Head of caudate nucleus (tissue), 42 donors: ENCODE measurements around the gene CCDC85A.

Source experiments
- DNase-seq, 42 donors: peaks; one replicate each; pipeline versions ENCODE4 v3.0.0 to v3.0.0-alpha.2; 2020 to 2021; ENCODE audit warnings: mixed read lengths in 7 of 42
- intact Hi-C: fragments of 100-400 bp; cut with DNase I; formaldehyde crosslinking; loops from one replicate; pipeline ENCODE4 v1.15.0; 2022

Gene CCDC85A

DNA sequence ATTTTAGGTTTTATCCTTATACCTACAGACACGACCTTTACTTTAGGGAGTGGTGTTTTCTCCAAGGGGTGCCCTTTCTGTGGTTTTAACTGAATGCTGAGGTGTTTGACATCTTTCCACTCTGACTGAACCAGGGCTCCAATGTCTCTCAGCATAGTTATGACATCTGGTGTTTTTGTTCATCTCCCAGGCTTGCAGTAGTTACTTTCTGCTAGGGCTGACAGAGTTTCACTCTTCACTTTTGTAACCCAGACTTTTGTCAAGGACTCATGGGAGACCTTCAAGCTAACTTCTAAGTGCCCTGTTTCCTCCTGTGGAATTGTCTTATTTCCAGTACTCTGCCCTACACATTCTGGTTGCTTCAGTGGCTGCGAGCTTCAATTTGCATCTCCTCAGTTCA, 103.1 kb downstream of the CCDC85A start:
- no peak for DNase-seq
- intact Hi-C loops = no loop called here

DNA sequence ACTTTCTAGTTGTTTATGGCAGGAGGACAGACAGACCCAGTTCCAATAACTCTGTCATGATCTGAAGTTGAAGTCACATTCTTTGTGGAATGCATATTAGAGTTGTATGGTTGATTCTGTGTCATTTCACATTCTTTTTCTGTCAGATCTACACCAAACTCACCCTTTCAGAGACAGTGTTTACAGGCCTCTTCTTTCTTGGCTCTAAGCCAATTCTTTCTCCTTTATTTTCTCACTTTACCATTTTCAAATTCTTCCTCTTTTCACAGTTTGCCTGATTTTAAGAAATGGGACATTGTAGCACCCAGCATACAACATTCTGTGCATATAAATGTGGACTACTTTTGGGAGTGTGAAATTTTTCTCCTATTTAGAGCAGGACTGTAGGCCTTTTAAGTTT, 103.7 kb downstream of the CCDC85A start:
- DNase-seq = no peak
- intact Hi-C loops = no loop called here

DNA sequence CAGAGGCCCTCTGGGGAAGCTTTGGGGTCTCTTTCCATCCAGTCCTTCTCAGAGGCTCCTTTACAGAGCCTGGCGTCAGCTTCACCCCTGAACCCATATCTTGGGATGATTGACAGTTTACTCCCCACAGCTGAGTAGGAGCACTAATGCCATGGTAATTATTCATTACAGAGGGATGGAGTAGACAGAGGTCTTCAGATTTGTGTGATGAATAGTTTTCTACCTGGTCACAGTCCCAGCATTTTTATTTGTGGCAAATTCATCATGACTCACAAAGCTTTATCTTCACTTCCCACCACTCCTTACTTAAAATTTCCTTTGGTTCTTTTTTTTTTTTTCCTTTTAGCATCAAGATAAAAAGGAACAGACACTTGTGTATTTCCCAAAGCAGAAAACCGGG, 104.2 kb downstream of the CCDC85A start:
- intact Hi-C loops = no loop called here

DNA sequence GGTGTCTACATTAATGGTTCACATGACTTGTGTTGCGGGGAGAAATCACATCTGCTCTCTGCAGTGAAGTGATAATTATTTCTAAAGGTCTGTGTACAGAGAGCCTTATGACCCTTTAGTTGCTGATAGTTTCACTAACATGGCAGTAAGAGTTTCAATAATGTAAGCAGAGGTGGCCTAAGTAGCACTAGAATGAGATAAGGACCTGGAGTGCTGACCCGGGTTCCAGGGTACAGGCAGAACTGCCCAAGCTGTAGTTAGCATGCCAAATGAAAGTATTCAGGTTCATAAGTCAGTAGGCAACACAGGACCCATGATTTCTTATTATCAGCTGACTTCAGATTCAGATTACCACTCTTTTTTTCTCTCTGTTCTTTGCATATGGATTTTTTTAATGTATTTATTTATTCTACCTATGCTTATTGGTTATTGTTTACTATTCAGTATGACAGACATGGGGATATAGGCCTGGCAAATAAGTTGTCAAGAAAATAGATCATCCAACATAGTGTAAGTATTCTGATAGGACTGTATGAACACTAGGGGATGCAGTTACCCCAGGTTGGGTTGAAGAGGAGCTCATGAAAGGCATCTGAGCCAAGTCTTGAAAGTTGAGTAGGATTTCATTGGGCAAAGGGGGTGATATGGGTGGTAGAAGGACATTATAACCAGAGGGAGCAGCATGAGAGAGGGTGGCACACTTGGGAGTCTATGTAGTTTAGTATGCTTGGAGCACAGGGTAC, 105.2 kb downstream of the CCDC85A start:
- intact Hi-C loops = no loop called here
- DNase-seq = no peak

More for the DNA sequence above, 104.2 kb downstream of the CCDC85A start:
- no peak for DNase-seq

DNA sequence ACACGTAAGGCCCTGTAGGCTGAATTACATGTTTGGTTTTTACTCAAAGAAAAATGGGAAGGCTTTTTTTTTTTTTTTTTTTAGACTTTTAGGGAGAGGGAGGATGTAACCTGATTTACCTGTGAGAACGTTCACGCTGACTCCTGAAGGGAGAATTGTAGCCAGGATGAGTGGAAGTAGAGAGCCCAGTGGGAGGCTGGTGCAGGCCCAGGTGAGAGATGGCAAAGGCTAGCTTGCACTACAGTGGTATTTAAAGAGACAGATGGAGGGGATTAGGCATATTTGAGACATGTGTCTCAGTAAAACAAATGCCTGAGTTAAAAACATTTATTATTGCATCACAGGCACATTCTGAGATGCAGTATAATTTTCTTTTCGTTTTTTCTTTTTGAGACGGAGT, 107.9 kb downstream of the CCDC85A start:
- no peak for DNase-seq

DNA sequence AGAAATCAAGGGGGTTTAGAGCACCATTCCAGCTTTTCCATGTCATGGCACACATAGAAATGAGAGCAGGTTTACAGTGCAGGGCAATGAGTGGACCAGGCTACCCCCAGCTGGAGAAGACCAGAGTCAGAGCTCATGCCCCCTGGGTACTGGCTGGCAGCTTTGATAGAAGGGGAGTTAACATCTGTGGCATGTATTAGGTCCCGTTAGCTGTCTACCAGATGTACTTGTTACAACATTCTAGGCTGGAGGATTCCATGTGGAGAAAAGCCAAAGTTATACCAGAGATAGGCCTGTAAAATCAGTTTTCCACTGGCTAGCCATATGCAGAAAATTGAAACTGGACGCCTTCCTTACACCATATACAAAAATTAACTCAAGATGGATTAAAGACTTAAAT, 109.2 kb downstream of the CCDC85A start:
- no peak for DNase-seq
- intact Hi-C loops = no loop called here

More for the DNA sequence above, 107.9 kb downstream of the CCDC85A start:
- intact Hi-C loops = no loop called here

DNA sequence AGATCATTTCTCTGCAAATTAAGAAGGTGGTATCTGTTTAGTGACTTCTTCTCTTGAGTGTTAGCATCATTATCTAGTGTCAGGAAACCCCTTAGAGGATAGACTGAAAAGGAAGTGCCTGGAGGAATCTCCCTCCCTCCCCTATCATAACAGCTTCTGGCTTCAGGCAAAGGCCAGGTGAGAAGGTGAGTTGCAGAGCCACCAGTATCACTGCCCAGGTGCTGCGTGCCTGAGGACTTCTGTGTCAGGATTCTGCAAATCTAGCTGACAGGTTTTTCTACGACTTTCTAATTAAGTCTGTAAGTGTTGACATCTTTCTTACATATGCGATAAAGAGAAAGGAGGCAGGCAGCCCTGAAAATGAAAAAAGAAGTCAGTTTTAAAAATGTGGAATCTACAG, 111.9 kb downstream of the CCDC85A start:
- DNase-seq = no peak
- intact Hi-C loops = no loop called here

DNA sequence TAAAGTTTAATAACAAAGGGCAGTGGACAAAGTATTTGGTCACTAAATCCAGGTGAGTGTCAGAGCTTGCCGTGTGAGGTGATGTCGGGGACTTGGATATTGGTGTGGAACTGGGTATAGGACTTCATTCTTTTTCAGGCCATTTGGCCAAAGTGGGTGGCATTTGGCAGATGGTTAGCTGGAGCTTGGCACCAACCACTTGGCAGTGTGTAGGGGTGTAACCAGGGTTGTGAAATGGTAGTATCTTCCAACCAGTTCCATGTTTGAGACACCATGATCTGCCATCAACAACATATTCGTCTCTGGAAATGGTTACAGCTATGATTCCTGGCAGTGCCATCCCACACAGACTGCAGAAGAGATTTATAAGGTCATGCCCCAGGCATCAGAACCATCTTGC, 113.9 kb downstream of the CCDC85A start:
- no peak for DNase-seq
- intact Hi-C loops = no loop called here

DNA sequence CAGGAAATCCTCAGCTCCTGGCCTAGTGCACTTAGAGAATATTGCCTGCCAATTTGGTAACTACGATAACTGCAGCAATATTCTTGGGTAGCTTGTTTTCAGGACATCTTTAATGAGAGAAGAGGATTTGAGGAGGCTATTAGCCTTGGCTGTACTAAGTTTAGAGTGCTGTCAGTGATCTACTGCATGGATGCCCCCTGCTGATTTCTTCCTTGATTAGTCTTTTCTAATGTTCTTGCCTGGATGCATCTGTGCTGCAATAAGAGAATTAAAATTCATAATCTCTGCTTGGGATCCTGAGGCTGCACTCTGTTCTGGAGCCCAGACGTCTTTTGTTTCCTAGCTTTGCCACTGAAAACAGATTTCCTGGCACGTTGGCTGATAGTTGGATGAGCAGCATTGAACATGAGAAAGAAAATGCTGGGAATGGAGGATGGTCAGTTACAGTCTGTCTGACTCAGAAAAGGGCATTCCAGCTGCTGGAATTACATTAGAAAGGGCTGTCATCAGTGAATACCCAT, 115.4 kb downstream of the CCDC85A start:
- DNase-seq = no peak
- intact Hi-C loops = no loop called here

DNA sequence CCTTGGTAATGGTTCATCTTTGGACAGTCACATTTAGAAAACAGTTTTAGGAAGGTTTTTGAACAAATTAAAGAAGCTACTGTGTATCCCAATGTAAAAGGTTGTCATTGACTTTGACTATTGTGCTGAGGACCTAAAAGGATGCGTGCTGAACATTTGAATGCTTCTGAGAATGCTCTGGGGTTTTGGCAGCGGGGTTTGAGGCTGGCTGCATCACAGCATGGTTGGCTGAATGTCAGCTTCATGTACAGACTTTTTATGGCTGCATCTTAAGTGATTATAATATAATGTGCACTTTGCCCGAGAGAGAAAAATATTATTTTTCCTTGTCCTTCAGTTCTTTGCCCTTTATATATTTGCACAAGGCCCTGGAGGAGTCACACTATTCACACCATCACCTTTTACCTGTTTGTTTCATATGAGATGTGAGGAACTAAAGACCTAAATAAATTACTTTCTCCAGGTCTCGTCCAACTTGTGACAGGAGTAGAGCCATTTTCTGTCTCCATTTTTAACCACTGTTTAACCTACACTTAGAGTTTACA, 125.9 kb downstream of the CCDC85A start:
- no peak for DNase-seq

DNA sequence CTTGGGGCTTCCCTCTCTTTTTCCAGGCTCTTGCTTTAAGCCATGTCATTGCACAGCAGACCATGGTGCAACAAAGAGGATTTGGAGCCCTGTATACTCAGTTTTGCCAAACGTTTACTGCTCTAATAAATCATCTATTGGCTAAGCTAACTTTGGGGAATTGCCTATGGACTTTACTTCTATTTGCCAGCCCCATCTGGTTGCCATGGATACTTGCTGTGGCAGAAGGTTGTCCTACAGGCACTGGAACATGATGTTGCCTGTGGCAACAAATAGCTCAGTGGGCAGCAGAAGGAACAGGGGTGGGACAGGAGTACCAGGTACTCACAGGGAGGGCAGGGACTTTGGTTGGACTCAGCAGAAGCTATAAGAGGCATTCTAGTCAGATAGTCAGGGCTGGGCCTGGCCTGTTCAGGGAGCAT, 129.7 kb downstream of the CCDC85A start:
- no peak for DNase-seq
- intact Hi-C loops = no loop called here

More for the DNA sequence above, 125.9 kb downstream of the CCDC85A start:
- intact Hi-C loops = no loop called here

DNA sequence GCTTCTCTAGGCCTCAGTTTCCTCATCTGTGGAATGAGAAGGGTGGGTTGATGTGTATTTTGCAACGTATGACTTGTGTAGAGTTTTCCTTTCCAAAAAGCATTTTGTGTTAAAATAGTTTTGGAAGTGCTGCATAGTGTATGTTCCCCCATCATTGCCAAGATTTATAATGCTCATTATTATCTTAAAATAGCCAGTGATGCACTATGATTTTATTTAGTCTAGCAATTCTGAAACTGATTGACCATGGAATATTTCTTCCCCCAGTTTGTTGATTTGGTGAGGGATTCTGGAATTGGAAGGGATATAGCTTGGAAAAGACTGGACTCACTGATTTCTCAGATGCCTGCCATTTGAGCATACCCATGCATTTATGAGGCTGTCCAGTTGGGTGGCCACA, 130.6 kb downstream of the CCDC85A start:
- DNase-seq = no peak
- intact Hi-C loops = no loop called here

DNA sequence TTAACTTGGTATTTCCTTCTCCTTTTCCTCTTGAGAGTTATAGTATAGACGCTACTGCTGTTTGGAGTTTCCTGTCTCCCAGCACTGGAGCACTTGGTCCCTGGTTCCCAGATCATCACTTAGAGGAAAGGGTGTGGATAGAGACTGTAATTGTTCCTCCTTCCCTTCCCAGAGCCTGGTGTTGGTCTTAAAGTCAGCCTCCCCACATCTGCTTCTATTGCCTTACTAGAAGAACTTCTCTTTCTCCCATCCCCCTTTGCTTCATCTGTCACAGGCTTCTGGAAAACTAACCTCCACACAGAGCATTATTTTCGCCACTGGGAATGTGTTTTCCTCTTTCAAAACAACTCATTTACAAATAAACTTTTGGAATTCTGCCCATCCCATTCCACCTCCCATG, 131.0 kb downstream of the CCDC85A start:
- no peak for DNase-seq
- intact Hi-C loops = no loop called here

DNA sequence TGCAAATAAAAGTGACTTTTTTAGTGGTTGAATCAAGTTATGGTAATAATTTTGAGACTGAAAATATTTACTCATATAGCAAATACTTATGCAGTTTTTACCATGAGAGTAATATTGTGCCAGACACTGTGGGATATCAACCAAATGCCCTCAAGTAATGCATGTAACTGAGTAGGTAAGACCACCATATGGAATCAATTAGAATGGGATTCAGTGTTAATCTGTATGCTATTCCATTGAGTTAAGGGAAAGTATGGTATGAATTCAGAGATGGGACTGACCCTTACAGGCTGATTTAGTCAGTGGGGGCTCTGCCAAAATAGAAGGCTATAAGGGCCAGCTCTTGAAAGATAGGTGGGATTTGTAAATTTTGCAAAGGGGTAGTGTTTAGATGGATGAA, 131.6 kb downstream of the CCDC85A start:
- intact Hi-C loops = no loop called here

DNA sequence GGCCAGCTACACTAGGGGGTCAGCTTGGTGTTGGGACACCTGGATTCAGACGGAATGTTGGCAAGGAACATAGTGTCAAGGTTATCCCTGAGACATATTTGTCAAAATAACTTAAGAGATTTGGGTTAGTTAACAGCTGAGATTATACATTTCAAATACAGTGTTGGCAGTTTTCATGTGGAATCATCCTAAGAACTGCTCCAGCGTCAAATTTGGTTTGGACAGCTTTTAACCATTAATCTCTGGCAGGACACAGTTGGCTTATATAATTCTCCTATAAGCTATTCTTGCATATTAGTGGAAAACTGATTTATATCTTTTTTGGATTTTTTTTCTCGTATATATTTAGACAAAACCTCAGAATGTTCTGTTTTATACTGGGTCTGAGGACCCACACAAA, 132.2 kb downstream of the CCDC85A start:
- intact Hi-C loops = no loop called here
- no peak for DNase-seq

More for the DNA sequence above, 131.6 kb downstream of the CCDC85A start:
- DNase-seq = no peak

DNA sequence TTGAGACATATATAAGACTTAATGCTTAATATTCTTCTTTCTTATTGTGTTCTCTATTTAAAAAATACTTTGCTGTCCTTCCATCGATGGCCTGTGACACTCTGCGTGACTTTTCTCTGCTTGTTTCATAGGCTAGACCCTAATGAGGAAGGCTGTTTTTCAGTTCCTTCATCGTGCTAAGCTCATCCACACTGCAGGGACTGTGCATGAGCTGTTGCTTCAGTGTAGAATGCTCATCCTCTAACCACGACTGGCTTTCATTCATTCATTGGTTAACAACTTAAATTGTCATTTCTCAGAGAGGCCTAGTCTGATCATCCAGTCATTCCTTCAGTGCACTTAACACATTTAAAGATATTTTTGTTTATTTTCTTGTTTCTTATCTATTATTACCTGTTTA, 134.4 kb downstream of the CCDC85A start:
- DNase-seq = no peak
- intact Hi-C loops = no loop called here

DNA sequence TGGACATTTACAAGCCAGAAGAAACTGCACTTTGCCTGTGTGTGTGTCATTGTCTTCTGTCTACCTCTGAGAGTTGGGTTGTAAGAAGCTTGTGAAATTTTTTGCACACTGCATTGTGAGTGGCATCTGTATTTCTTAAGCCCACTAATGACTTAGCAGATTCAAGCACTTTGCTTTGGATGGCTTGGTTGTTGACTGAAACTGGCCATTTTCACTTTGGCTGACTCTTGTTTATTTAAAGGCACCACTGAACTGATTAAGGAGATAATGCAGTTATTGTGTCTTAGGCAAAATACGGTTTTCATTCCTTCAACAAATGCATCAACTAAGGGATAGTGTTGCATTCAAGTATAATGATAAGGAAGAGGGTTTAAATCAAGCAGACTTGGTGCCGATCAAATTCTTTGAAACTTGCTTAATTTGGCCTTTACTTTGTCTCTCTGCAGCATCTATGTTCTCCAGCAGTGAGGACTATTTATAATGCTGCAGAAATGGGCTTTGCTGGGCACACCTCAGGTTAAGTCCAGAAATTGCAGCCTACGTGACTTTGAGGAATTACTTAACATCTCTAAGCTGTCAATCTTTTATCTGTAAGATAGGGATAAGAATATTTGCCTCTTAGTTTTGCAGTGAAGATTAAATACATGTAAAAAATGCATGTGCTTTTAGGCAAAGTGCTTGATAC, 142.0 kb downstream of the CCDC85A start:
- intact Hi-C loops = no loop called here
- no peak for DNase-seq

DNA sequence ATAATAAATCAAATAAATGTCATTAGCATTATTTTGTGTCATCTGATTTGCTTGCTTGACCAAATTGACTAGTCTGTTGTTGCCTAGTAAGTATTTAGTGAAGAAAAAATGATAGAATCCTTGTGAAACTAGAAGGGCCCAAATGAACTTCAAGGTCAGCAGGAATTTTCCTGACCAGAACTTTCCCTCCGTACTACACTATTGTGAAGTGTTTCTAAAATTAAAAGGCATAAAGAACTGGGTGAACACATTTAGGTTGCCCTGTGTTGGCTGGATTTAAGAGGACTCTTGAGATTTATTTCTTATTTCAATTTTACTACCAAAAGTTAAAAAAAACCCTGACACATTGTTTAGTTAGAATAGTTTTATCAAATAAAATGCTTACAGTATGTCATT, 142.6 kb downstream of the CCDC85A start:
- intact Hi-C loops = no loop called here
- DNase-seq = no peak

DNA sequence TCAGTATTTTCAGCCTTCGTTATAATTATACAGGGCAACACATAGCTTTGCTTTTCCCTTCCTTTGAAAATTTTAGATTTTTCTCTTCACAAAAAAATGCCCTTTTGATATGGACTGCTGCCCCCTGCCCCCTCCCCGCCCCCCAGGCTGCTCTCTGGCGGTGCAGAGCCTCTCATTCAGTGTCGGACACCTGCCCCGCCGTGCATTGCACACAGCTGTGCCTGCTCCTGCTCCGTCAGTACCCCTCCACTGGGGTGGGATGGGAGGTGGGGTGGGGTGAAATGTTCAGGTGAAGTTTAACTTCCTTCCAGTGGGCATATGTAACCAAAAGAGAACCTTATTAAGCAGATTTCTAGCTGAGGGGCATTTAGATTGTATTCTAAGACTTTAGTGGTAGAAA, 148.0 kb downstream of the CCDC85A start:
- intact Hi-C loops = no loop called here

DNA sequence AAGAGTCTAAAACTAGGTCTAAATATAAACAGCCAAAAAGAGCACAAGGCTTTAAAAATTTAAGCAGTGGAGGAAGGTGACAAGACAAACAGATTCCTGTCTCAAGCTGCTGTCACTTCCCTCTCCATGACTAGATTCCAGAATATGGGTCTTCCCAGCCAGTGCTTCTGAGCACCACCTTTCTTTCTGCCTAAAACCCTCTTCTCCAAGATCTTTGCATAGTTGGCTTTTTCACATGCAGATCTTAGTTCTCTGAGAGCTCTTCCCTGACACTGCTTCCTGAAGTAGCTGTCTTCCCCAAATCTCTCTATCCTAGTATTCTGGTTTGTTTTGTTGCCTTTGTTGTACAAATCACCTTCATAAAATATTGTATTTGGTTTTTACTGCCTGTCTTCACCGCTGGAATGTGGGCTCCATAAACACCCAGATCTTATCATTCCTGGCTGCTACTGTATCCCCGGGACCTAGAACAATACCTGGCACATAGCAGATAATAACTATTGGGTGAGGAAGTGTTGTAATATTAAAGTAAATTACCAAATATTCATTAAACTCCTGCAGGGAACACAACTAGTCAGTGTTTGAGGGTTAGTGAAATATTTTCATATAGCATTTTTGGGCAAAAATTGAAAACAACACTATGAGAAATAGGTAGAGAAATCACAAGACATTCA, 150.2 kb downstream of the CCDC85A start:
- no peak for DNase-seq
- intact Hi-C loops = no loop called here

More for the DNA sequence above, 148.0 kb downstream of the CCDC85A start:
- DNase-seq = no peak
